Progenitor cell of endocrine pancreas (in vitro differentiated cells): ENCODE results near the gene NSMCE1. TPM values are rescaled to one million over a fixed set of nuclear protein-coding genes. Genes with fewer than 3 reads are reported as not detected.

Experiments used
- DNase-seq: peaks from one replicate; pipeline ENCODE4 v3.0.0; 2021; ENCODE audit warnings: low spot score; ENCODE audit not compliant: unreplicated experiment
- H3K27ac Mint-ChIP-seq: 2 replicates; pipeline ENCODE4 v1.8.0; 2021; ENCODE audit warnings: mild to moderate bottlenecking, moderate library complexity, mixed read lengths
- H3K27me3 Mint-ChIP-seq: 2 replicates; pipeline ENCODE4 v1.8.0; 2021; ENCODE audit warnings: mixed read lengths
- H3K36me3 Mint-ChIP-seq: 2 replicates; pipeline ENCODE4 v1.8.0; 2022; ENCODE audit warnings: mixed read lengths; ENCODE audit not compliant: insufficient read depth
- H3K4me1 Mint-ChIP-seq: 2 replicates; pipeline ENCODE4 v1.8.0; 2021; ENCODE audit warnings: low read depth, mixed read lengths
- H3K4me3 Mint-ChIP-seq: 2 replicates; pipeline ENCODE4 v1.8.0; 2021; ENCODE audit warnings: low read depth, mild to moderate bottlenecking, moderate library complexity, mixed read lengths
- H3K9me3 Mint-ChIP-seq: 2 replicates; pipeline ENCODE4 v1.8.0; 2021; ENCODE audit warnings: low read depth, mixed read lengths
- total RNA-seq: library from RNA; stranded (reverse); gene quantifications from 2 replicates; pipeline ENCODE4 v1.2.1, GENCODE V29; 2021
- TF ChIP-seq, protein P1 (sequence below): fragments of 200-600 bp; sonication (generic); IDR thresholded peaks from one replicate; pipeline ENCODE4 v1.5.0; 2021; ENCODE audit warnings: antibody characterized with exemption, mild to moderate bottlenecking; ENCODE audit not compliant: unreplicated experiment

The NSMCE1 gene
- total RNA-seq, 1 donor from 2014 or later = 26.2 TPM

DNA sequence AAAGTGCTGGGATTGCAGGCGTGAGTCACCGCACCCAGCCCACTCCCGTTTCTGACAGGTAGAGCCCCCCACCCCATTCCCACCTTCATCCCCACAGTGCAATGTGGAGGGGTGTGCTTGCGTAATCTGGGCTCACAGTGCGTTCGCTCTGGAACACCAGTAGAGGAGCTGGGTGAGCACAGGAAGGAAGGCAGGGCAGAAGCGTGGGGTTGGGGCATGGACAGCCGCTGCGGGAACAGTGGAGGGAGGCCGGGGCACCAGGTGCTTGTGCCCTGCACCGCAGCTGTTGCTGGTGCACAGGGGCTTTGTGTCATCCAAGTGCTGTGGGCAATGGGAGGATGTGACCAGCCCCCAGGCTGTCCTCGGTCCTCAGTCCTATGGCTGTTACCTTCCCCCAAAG lies 40.5 kb downstream of the NSMCE1 start:
- Mint-ChIP-seq H3K9me3 (no peaks in the 10 kb centered on the region), H3K4me1 (peaks cover 10% of the 10 kb centered on the region), H3K4me3 (no peak overlapping the region), H3K36me3 (peaks cover 1% of the 10 kb centered on the region), H3K27me3 (no peaks in the 10 kb centered on the region), H3K27ac (no peak overlapping the region)
- TF ChIP-seq, protein P1, sequence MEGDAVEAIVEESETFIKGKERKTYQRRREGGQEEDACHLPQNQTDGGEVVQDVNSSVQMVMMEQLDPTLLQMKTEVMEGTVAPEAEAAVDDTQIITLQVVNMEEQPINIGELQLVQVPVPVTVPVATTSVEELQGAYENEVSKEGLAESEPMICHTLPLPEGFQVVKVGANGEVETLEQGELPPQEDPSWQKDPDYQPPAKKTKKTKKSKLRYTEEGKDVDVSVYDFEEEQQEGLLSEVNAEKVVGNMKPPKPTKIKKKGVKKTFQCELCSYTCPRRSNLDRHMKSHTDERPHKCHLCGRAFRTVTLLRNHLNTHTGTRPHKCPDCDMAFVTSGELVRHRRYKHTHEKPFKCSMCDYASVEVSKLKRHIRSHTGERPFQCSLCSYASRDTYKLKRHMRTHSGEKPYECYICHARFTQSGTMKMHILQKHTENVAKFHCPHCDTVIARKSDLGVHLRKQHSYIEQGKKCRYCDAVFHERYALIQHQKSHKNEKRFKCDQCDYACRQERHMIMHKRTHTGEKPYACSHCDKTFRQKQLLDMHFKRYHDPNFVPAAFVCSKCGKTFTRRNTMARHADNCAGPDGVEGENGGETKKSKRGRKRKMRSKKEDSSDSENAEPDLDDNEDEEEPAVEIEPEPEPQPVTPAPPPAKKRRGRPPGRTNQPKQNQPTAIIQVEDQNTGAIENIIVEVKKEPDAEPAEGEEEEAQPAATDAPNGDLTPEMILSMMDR = no peak
- no peak for DNase-seq

DNA sequence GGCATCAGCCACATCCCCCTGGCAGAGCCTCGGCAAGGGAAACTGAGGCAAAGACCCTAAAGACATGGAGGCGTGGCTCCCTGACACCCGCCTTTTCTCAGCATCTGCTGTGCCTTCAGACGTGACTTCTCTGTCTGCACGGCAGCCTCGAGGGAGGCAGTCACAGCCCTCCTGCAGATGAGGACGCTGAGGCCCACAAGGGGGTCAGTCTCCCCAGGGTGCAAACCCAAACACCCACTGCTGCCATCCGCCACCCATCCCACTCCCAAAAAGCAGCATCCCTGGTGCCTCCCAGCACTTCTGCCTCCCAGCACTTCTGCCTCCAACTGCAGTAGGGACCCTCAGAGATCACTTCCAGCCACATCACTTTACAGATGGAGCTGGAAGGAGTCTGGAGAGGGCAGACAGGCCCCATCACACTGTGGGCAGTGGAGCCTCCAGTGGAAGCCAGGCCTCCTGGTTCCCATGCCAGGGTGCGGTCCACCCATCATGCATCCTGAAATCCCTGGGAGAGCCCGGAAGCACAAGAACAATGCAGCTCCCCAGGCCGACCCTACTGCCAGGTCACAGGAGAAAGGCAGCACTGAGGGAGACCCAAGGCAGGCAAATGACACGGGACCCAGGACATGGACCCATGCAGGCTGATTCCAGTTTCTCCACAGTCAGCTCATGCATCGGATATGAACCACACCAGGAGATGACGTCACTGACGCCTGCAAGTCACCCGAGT lies 41.4 kb downstream of the NSMCE1 start:
- no peak for DNase-seq
- Mint-ChIP-seq H3K27ac (no peak overlapping the region), H3K4me3 (no peak overlapping the region), H3K4me1 (peaks cover 5% of the 10 kb centered on the region), H3K9me3 (no peaks in the 10 kb centered on the region), H3K27me3 (no peaks in the 10 kb centered on the region), H3K36me3 (peaks cover 1% of the 10 kb centered on the region)
- TF ChIP-seq, protein P1 = no peak

DNA sequence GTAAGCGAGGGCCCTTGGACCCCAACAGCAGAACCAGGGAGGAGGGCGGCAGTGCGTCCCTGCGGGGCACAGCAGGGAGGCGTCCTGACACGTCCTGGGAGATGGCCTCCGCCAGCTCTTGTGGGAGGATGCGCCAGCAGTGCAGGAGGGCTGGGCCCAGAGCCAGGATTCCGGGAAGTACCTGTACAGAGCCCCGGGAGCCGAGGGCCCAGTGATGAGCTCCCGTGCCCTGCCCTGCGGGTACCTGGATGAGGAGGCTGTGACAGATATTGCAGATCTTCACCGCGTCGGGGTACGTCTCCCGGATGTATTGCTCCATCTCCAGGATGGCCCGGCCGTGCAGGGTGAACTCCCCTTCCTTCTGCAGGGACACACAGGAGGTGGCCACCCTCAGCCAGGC lies 42.1 kb downstream of the NSMCE1 start:
- Mint-ChIP-seq H3K36me3 (peaks cover 1% of the 10 kb centered on the region), H3K4me1 (peaks cover 4% of the 10 kb centered on the region), H3K27ac (no peak overlapping the region), H3K4me3 (no peak overlapping the region), H3K9me3 (no peaks in the 10 kb centered on the region), H3K27me3 (no peaks in the 10 kb centered on the region)
- TF ChIP-seq, protein P1 = no peak
- no peak for DNase-seq

DNA sequence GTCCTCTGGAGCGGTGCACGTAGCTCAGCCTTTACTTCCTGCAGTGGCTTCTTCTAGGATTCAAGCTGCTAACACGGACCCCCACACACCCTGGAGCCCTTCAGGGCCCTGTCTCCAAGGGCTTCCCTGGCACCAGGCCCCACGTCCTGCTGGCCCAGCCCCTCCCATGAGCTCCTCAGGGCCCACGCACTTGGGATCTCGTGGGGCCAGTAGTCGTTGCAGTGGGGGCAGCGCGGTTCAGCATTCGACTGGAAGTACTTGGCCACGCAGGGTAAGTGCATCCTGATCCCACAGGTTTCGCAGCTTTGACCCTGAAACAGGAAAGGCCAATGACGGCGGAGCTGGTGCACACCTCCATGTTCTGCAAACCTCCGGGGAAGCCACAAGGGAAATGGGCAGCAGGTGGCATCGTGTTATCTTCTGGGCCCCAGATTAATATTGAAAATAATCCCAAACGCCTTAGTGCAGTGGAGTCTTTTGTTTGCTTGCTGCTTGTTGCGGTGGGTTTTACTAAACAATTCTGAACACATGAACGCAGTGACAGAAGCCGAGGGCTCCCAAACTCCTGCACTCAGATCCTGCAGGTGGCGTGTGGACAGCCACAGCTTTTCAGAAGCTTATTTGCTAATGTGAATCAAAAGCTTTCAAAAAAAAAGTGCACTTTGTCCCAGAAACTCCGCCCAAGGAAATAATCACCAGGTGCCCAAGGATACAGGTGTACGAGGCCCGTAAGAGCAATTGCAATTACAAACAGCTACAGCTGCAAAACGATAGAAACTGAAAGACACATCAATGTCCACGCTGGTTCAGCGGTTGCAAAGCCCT lies 42.8 kb downstream of the NSMCE1 start:
- no peak for DNase-seq
- Mint-ChIP-seq H3K4me3 (no peak overlapping the region), H3K9me3 (no peaks in the 10 kb centered on the region), H3K36me3 (peaks cover 1% of the 10 kb centered on the region), H3K4me1 (peaks cover 4% of the 10 kb centered on the region), H3K27me3 (no peaks in the 10 kb centered on the region), H3K27ac (peak overlapping the region; percentile 12)
- TF ChIP-seq, protein P1 = no peak

DNA sequence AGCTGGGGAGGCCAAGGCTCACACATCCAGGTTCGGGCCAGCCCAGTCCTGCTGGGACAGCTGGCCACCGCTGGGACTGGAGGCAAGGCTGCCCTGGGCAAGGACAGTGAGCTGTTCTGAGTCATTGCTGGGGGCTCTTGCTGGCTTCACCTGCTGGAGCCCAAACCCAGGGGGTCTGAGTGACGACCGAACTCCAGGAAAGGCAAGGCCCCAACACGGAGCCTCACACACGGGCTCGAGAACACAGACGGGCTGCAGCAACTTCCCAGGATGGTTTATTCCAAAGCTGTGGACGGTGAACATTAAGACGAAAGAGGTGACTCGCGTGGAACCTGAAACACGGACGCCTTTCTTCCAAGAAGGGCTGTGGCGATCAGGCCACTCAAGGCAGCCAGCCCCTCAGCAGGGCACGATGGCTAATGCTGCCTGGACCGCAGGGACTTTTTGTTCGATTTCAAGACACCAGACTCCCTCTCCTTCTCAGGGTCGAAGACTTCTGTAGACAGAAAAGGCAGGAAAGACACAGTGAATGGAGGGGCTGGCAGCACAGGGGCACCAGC lies 43.8 kb downstream of the NSMCE1 start:
- peaks cover 4% of the 10 kb centered on the region for H3K4me1 Mint-ChIP-seq
- peaks cover 1% of the 10 kb centered on the region for H3K36me3 Mint-ChIP-seq
- H3K27me3 Mint-ChIP-seq = no peaks in the 10 kb centered on the region
- no peak overlapping the region for H3K27ac Mint-ChIP-seq
- no peak for DNase-seq
- H3K4me3 Mint-ChIP-seq = no peak overlapping the region
- TF ChIP-seq, protein P1 = no peak
- H3K9me3 Mint-ChIP-seq = no peaks in the 10 kb centered on the region
